ENCODE data around the gene NDE1. TPM values are rescaled to one million over a fixed set of nuclear protein-coding genes. Genes with fewer than 3 reads are reported as not detected.
A peak's percentile ranks its signal among the peaks of the same experiment; 100 is the strongest.
"Not testable (repeated sequence)": the region's sequence is repeated elsewhere in the genome, so short reads cannot be mapped to it uniquely, and the experiment has no call there.

Gene NDE1
- total RNA-seq, 2 donors from 2014 or later, result 34.3 to 39.3 TPM

DNA sequence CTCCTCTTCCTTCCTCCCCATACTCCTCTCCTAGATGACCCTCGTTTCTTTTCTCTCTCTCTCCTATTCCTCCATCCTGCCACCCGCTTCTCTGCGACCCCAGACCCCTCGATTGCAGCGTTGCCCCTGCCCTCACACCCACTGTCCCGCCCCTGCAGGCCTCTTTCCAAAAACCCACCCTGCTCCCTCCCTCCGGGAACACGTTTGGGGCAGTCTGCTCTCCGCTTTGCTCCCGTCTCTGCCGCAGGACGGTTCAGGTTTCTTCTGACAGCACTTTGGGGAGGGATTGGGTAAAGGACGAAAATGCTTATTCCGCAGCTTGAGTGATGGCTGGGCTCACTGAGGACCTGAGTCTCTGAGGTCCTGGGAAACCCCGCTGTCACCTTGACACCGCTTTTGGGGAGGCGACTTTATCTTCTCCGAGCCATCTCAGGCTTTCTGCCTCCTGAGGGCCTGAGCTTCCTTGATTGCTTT lies 690 bp downstream of the NDE1 start:
- no peak for DNase-seq (ENCODE audit: low spot score)
- H3K36me3 ChIP-seq, result no peaks in the 10 kb centered on the region
- TF ChIP-seq, protein P1, sequence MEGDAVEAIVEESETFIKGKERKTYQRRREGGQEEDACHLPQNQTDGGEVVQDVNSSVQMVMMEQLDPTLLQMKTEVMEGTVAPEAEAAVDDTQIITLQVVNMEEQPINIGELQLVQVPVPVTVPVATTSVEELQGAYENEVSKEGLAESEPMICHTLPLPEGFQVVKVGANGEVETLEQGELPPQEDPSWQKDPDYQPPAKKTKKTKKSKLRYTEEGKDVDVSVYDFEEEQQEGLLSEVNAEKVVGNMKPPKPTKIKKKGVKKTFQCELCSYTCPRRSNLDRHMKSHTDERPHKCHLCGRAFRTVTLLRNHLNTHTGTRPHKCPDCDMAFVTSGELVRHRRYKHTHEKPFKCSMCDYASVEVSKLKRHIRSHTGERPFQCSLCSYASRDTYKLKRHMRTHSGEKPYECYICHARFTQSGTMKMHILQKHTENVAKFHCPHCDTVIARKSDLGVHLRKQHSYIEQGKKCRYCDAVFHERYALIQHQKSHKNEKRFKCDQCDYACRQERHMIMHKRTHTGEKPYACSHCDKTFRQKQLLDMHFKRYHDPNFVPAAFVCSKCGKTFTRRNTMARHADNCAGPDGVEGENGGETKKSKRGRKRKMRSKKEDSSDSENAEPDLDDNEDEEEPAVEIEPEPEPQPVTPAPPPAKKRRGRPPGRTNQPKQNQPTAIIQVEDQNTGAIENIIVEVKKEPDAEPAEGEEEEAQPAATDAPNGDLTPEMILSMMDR (IDR thresholded peaks at IDR 0.05), result no peak
- no peak for TF ChIP-seq POLR2AphosphoS5 (IDR thresholded peaks at IDR 0.05)
- no peaks in the 10 kb centered on the region for H3K4me1 ChIP-seq (replicated peaks)
- intact Hi-C loops (cut with DNase I), result loop anchor here (2.0 kb wide), 1 partner anchor 22 kb away; no protein-coding TSS in a partner anchor
- 1% methylated on average over 18 of the region's 18 CpGs for WGBS
- H3K27ac ChIP-seq, result peak overlapping the region; percentile 91 to 94
- peak overlapping the region; percentile 88 to 92 for H3K4me3 ChIP-seq
- H3K27me3 ChIP-seq (replicated peaks; ENCODE audit: insufficient read depth), result no peaks in the 10 kb centered on the region
- no peaks in the 10 kb centered on the region for H3K9me3 ChIP-seq

DNA sequence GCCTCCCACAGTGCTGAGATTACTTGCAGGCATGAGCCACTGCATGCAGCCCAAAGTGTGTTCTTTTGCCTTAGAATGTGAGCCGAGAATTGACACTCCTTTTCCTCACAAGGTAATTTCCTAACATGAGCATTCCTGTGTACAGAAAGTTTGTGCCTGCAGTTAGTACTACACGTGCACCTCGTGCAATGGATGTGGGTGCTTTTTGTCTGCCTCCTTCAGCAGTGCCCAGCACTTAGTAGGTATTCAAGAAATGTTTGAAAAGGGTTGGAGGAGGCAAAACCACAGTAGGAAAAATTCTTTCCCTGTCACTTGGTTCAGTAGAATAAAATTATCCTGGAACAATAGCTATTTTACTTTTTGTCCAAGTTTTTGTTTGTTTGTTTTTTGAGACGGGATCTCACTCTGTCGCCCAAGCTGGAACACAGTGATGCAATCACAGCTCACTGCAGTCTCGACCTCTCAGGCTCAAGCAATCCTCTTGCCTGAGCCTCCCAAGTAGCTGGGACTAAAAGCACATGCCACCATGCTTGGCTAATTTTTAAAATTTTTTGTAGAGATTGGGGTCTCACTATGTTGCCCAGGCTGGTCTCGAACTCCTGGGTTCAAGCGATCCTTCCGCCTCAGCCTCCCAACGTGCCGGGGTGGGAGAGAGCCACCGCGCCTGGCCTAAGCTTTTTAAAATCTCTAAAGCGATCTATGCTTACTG lies 2.4 kb downstream of the NDE1 start:
- H3K4me1 ChIP-seq (replicated peaks), result no peaks in the 10 kb centered on the region
- intact Hi-C loops (cut with DNase I), result no loop called here
- no peaks in the 10 kb centered on the region for H3K36me3 ChIP-seq
- H3K9me3 ChIP-seq, result no peaks in the 10 kb centered on the region
- no peak overlapping the region for H3K4me3 ChIP-seq
- DNase-seq (ENCODE audit: low spot score), result no peak
- WGBS, result 75% methylated on average over 14 of the region's 14 CpGs
- peak overlapping the region in 1 of 2 donors; percentile 14 for H3K27ac ChIP-seq
- TF ChIP-seq, protein P1 (IDR thresholded peaks at IDR 0.05), result no peak
- TF ChIP-seq POLR2AphosphoS5 (IDR thresholded peaks at IDR 0.05) (no peak), POLR2A (IDR thresholded peaks at IDR 0.05) (no peak)
- no peaks in the 10 kb centered on the region for H3K27me3 ChIP-seq (replicated peaks; ENCODE audit: insufficient read depth)

DNA sequence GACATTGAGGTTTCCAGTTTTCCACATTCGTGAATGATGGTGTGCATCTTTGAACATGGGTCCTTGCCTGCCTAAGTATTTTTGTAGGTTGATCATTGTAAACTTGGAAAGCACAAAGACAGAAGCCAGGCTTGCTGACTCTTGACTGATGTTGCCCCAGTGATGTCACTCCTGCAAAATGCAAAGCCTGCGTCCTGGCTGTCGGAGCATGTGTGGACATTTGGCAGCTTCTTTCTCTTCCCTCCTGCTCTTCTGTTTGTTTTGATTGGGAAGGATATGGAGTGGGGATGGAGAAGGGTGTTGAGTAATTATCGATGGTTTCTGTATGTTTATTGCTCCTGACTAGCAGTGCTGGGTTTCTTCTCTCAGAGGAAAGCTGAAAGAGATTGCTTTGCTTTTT lies 3.2 kb downstream of the NDE1 start:
- no peak overlapping the region for H3K4me3 ChIP-seq
- no peaks in the 10 kb centered on the region for H3K36me3 ChIP-seq
- no peaks in the 10 kb centered on the region for H3K27me3 ChIP-seq (replicated peaks; ENCODE audit: insufficient read depth)
- no peaks in the 10 kb centered on the region for H3K9me3 ChIP-seq
- intact Hi-C loops (cut with DNase I), result no loop called here
- no peaks in the 10 kb centered on the region for H3K4me1 ChIP-seq (replicated peaks)
- 14% methylated on average over 4 of the region's 4 CpGs for WGBS
- no peak overlapping the region for H3K27ac ChIP-seq
- TF ChIP-seq POLR2AphosphoS5 (IDR thresholded peaks at IDR 0.05), result peak; percentile 45
- no peak for TF ChIP-seq POLR2A (IDR thresholded peaks at IDR 0.05)
- DNase-seq (ENCODE audit: low spot score), result peak; percentile 44

DNA sequence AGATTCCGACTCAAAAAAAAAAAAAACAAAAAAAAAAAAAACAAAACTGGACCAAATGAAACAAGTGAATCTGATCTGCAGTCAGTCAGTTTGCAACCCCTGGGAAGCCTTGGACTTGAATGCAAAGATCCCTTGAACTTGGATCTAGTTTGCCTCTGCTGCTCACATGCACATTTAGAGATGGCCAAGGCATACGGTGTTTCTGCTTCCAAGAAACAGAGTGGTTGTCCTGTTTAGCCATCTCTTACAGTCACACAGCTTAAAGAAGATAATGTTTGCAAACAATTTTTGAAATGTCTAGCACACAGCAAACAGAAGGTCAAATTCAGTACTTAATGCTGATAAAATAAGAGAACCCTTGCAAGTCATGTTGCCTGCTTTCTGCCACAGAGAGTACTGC lies 4.5 kb downstream of the NDE1 start:
- Histone ChIP-seq H3K9me3 (no peaks in the 10 kb centered on the region), H3K36me3 (no peaks in the 10 kb centered on the region), H3K4me3 (no peak overlapping the region), H3K4me1 (replicated peaks) (no peaks in the 10 kb centered on the region), H3K27ac (no peak overlapping the region), H3K27me3 (replicated peaks; ENCODE audit: insufficient read depth) (no peaks in the 10 kb centered on the region)
- TF ChIP-seq POLR2AphosphoS5 (IDR thresholded peaks at IDR 0.05) (no peak), POLR2A (IDR thresholded peaks at IDR 0.05) (no peak)
- TF ChIP-seq, protein P1 (IDR thresholded peaks at IDR 0.05), result no peak
- 79% methylated on average over 2 of the region's 2 CpGs for WGBS
- intact Hi-C loops (cut with DNase I), result no loop called here
- DNase-seq (ENCODE audit: low spot score), result no peak

DNA sequence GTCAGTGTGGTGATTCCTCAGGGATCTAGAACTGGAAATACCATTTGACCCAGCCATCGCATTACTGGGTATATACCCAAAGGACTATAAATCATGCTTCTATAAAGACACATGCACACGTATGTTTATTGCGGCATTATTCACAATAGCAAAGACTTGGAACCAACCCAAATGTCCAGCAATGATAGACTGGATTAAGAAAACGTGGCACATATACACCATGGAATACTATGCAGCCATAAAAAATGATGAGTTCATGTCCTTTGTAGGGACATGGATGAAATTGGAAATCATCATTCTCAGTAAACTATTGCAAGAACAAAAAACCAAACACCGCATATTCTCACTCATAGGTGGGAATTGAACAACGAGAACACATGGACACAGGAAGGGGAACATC lies 5.5 kb downstream of the NDE1 start:
- intact Hi-C loops (cut with DNase I); H3K4me1 ChIP-seq (replicated peaks); DNase-seq (ENCODE audit: low spot score); H3K27ac ChIP-seq; H3K4me3 ChIP-seq; H3K36me3 ChIP-seq; H3K27me3 ChIP-seq (replicated peaks; ENCODE audit: insufficient read depth); H3K9me3 ChIP-seq: not testable (repeated sequence)
- WGBS, result 81% methylated on average over 5 of the region's 6 CpGs

DNA sequence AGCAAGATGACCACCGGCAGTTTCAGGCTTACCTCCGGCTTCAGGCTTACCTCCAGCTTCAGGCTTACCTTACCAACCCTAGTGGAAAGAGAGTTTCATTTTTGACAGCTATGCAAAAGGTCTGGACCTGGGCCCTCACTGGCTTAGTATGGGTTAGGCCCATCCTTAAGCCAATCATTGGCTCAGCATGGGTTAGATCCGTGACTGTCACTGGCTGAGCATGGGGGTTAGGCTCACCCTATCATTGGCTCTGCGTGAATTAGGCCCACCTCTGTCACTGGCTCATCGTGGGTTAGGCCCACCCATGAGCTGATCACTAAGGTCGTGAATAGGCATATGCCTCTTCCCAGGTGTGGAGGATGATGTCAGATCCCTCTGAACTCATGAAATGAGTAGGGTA lies 8.1 kb downstream of the NDE1 start:
- H3K9me3 ChIP-seq, result no peaks in the 10 kb centered on the region
- no peaks in the 10 kb centered on the region for H3K27me3 ChIP-seq (replicated peaks; ENCODE audit: insufficient read depth)
- H3K36me3 ChIP-seq, result no peaks in the 10 kb centered on the region
- no peaks in the 10 kb centered on the region for H3K4me1 ChIP-seq (replicated peaks)
- H3K27ac ChIP-seq, result no peak overlapping the region
- no peak for DNase-seq (ENCODE audit: low spot score)
- TF ChIP-seq POLR2AphosphoS5 (IDR thresholded peaks at IDR 0.05) (no peak), POLR2A (IDR thresholded peaks at IDR 0.05) (no peak)
- TF ChIP-seq, protein P1 (IDR thresholded peaks at IDR 0.05), result no peak
- intact Hi-C loops (cut with DNase I), result no loop called here
- 83% methylated on average over 6 of the region's 6 CpGs for WGBS
- no peak overlapping the region for H3K4me3 ChIP-seq

All from prostate gland (tissue), 2 donors.